ENCODE data around the gene HEXD. TPM values are rescaled to one million over a fixed set of nuclear protein-coding genes. Genes with fewer than 3 reads are reported as not detected.

Gene HEXD
- total RNA-seq, 2 donors from 2014 or later = 31.5 to 37.6 TPM

DNA sequence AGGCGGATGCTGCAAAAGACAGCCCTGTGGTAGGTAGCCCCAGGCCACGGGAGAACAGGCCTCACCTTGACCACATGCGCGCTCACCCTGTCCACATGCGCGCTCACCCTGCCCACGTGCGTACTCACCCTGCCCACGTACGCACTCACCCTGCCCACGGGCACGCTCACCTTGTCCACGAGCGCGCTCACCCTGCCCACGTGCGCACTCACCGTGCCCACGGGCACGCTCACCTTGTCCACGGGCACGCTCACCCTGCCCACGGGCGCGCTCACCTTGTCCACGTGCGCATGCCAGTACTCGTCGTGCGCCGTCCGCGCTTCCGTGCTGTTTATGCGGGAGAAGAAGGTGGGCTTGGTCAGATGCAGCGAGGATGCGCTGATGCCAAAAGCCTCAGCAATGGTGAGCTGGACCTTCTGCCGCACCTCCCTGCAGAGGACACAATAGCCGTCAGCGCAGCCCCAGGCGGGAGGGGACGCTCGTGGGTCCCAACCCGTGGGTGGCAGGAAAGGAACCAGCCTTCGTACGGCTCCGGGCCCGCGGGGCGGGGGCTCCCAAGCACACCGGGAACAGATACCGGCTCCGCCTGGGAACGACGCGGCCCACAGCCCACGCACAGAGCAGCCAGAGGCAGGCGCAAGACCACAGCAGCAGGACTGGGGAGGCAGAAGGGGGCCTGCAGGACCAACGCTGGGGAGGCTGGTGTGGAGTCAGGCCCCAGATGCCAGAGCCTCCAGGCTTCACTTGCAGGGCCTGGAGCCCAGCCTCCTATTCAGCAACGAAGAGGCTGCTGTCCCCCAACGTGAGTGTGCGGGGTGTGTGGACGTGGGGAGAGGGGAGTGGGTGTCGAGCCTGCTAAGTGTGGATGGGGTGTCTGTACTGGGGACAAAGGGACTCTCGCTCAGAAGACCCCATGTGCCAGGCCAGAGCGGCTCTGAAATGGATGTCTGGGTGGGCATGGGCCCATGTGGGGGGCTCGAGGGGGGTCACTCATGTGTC is 14.2 kb upstream of the HEXD start:
- Mint-ChIP-seq H3K36me3 (ENCODE audit: low read depth) (peaks cover 22% of the 10 kb centered on the region), H3K4me3 (no peak overlapping the region), H3K9me3 (no peaks in the 10 kb centered on the region), H3K27ac (no peak overlapping the region), H3K27me3 (ENCODE audit: insufficient read depth) (no peaks in the 10 kb centered on the region), H3K4me1 (no peaks in the 10 kb centered on the region)
- TF ChIP-seq, protein P1, sequence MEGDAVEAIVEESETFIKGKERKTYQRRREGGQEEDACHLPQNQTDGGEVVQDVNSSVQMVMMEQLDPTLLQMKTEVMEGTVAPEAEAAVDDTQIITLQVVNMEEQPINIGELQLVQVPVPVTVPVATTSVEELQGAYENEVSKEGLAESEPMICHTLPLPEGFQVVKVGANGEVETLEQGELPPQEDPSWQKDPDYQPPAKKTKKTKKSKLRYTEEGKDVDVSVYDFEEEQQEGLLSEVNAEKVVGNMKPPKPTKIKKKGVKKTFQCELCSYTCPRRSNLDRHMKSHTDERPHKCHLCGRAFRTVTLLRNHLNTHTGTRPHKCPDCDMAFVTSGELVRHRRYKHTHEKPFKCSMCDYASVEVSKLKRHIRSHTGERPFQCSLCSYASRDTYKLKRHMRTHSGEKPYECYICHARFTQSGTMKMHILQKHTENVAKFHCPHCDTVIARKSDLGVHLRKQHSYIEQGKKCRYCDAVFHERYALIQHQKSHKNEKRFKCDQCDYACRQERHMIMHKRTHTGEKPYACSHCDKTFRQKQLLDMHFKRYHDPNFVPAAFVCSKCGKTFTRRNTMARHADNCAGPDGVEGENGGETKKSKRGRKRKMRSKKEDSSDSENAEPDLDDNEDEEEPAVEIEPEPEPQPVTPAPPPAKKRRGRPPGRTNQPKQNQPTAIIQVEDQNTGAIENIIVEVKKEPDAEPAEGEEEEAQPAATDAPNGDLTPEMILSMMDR (conservative IDR thresholded peaks at IDR 0.05) = no peak
- WGBS, 2 experiments (ENCODE audit: insufficient coverage in 1 of 2, insufficient read length in 1 of 2) = 96 to 98% methylated on average over 41 to 67 of the region's 67 CpGs
- Histone ChIP-seq H3K27me3 (ENCODE audit: control insufficient read depth, insufficient read depth, low read length, poor library complexity, severe bottlenecking) (no peaks in the 10 kb centered on the region), H3K4me3 (ENCODE audit: low read length) (no peak overlapping the region), H3K4me1 (ENCODE audit: control insufficient read depth, insufficient read depth, low read length) (no peaks in the 10 kb centered on the region), H3K36me3 (ENCODE audit: control insufficient read depth, insufficient read depth, low read length) (peaks cover 7% of the 10 kb centered on the region), H3K9me3 (ENCODE audit: control insufficient read depth, low read length) (no peaks in the 10 kb centered on the region), H3K27ac (ENCODE audit: low read depth, low read length) (no peak overlapping the region), H3K9ac (ENCODE audit: extremely low read depth, low read length, poor library complexity, severe bottlenecking) (no peak overlapping the region)
- no peak for DNase-seq

DNA sequence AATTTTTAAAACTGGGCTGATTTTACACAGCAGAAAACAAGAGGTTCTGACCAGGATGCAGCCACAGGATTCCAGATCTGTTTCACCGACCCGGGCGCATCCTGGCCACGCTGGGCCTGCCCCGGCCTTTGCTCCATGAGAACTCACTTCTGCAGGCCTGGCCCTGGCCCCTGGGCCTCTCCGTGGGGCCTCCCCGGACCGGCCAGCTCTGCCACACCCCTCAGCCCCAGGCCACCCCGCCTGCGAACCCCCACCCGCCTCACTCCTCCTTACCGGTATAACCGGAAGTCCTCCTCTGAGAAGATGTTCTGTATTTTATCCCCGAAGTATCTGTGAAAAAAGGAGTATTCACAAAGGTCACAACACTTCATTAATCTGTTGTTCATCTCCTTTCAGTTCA is 13.1 kb upstream of the HEXD start:
- H3K4me1 ChIP-seq (ENCODE audit: control insufficient read depth, insufficient read depth, low read length) = no peaks in the 10 kb centered on the region
- H3K9ac ChIP-seq (ENCODE audit: extremely low read depth, low read length, poor library complexity, severe bottlenecking) = no peak overlapping the region
- Mint-ChIP-seq H3K36me3 (ENCODE audit: low read depth) (peaks cover 22% of the 10 kb centered on the region), H3K27ac (no peak overlapping the region), H3K9me3 (no peaks in the 10 kb centered on the region), H3K4me3 (no peak overlapping the region), H3K4me1 (no peaks in the 10 kb centered on the region), H3K27me3 (ENCODE audit: insufficient read depth) (no peaks in the 10 kb centered on the region)
- H3K36me3 ChIP-seq (ENCODE audit: control insufficient read depth, insufficient read depth, low read length) = peaks cover 7% of the 10 kb centered on the region
- WGBS, 2 experiments (ENCODE audit: insufficient coverage in 1 of 2, insufficient read length in 1 of 2) = 92 to 93% methylated on average over 4 to 14 of the region's 14 CpGs
- H3K9me3 ChIP-seq (ENCODE audit: control insufficient read depth, low read length) = no peaks in the 10 kb centered on the region
- H3K4me3 ChIP-seq (ENCODE audit: low read length) = no peak overlapping the region
- no peaks in the 10 kb centered on the region for H3K27me3 ChIP-seq (ENCODE audit: control insufficient read depth, insufficient read depth, low read length, poor library complexity, severe bottlenecking)
- no peak for DNase-seq
- TF ChIP-seq, protein P1 (conservative IDR thresholded peaks at IDR 0.05) = no peak
- H3K27ac ChIP-seq (ENCODE audit: low read depth, low read length) = no peak overlapping the region

DNA sequence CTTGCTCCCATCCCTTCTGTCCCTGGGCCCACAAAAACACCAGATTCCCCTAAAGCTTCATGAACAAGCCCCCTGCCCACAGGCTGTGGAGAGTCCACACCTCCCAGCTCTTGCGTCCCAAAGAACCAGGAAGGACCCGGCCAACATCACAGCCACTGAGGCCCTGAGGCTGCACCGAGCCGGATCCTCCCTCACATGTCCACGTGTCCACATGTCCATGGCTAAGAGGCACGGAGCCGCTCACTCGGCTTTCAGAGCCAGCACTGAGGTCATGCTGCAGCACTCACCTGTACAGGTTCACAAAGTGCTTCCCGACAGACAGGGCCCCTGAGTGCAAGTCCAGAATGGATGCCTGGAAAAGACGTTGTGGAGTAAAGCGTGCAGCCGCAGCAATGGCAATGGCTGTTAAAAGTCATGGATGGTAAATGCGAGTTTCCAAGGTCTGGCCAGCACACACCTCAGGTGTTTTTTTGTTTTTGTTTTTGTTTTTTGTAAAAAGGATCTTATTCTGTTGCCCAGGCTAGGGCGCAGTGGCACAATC is 11.9 kb upstream of the HEXD start:
- Mint-ChIP-seq H3K27ac (no peak overlapping the region), H3K9me3 (no peaks in the 10 kb centered on the region), H3K4me3 (no peak overlapping the region), H3K27me3 (ENCODE audit: insufficient read depth) (no peaks in the 10 kb centered on the region), H3K4me1 (no peaks in the 10 kb centered on the region), H3K36me3 (ENCODE audit: low read depth) (peaks cover 19% of the 10 kb centered on the region)
- WGBS, 2 experiments (ENCODE audit: insufficient coverage in 1 of 2, insufficient read length in 1 of 2) = 92 to 99% methylated on average over 13 to 14 of the region's 14 CpGs
- Histone ChIP-seq H3K36me3 (ENCODE audit: control insufficient read depth, insufficient read depth, low read length) (peaks cover 7% of the 10 kb centered on the region), H3K9me3 (ENCODE audit: control insufficient read depth, low read length) (no peaks in the 10 kb centered on the region), H3K9ac (ENCODE audit: extremely low read depth, low read length, poor library complexity, severe bottlenecking) (no peak overlapping the region), H3K27me3 (ENCODE audit: control insufficient read depth, insufficient read depth, low read length, poor library complexity, severe bottlenecking) (no peaks in the 10 kb centered on the region), H3K4me1 (ENCODE audit: control insufficient read depth, insufficient read depth, low read length) (no peaks in the 10 kb centered on the region), H3K4me3 (ENCODE audit: low read length) (no peak overlapping the region), H3K27ac (ENCODE audit: low read depth, low read length) (no peak overlapping the region)
- DNase-seq = no peak
- TF ChIP-seq, protein P1 (conservative IDR thresholded peaks at IDR 0.05) = no peak
